Measurements from ENCODE around the gene CCDC85C.

The CCDC85C gene

DNA sequence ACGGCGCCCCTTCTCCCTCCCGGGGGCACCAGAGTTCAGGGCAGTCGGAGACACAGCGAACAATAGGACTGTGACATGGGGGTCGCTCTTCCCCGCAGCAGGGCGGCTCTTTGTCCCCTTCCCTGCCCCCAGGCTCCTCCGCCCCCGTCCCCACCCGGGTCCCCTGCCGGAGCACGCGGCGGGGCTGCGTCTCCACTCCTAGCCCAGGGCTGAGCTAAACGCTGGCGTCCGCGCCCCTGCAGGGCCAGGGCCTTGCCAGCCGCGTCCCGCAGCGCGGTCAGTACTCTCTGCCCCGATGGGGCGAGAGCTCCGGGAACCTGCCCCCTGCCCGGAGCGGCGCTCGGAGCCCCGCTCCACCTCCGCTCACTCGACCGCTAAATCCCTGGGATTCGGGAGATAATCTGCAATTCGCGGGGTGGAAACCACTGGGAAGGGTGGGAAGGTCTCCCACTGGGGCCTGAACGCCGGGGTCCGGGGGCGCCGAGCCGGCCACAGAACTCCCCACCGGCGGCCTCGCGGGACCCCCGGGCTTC is 825 bp upstream of the CCDC85C start:
- no peak for DNase-seq

DNA sequence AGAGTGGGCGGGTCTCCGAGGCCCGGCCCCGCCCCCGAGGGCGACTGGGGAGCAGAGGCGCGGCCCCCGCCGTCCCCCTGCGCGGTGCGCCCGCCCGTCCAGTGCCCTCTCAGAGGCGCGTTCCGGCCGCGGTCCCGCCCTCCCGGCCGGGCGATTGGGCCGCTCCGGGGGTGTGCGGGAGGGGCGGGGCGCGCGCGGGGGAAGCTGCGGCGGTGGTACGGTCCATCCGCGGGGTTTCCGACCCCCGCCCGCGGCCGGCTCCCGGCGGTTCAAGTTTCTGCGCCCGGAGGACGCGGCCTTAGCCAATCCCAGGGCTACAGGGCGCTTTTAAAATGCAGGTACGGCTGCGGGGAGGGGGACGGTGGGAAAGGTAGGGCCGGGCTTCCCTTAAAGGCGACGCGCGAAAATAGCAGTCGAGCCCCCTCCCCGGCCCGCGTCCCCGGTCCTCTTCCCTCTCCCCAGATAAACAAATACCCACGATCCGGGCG is 315 bp upstream of the CCDC85C start:
- peak; percentile 80 to 91 for DNase-seq

DNA sequence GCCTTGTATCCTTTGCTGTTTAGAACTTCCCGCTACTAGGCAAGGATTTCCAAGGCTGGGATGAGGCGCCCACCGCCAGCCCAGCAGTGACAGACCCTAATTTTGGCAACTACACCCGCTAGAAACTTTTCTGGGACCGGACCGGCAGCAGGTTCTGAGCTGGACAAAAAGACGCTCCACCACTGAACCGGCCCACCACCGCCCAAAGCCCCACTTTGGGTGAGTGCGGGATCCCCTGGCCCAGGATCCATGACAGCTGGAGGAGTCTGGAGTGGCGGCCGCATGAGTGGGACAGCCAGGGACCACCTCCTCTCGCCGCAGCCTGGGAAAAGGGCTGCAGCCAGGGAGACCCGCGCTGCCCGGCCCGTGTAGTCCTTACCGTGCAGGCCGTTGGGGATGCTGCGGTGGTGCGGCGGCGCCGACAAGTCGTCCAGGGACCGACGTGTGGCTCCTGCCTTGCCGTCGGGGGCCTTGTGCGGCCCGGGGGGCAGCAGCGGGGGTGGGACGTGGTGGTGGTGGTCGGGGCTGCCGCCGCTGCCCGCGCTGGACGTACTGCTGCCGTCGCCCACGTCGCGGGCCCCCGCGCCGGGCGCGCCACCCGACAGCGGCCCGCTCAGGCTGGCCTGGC is 1.1 kb downstream of the CCDC85C start:
- no peak for DNase-seq

DNA sequence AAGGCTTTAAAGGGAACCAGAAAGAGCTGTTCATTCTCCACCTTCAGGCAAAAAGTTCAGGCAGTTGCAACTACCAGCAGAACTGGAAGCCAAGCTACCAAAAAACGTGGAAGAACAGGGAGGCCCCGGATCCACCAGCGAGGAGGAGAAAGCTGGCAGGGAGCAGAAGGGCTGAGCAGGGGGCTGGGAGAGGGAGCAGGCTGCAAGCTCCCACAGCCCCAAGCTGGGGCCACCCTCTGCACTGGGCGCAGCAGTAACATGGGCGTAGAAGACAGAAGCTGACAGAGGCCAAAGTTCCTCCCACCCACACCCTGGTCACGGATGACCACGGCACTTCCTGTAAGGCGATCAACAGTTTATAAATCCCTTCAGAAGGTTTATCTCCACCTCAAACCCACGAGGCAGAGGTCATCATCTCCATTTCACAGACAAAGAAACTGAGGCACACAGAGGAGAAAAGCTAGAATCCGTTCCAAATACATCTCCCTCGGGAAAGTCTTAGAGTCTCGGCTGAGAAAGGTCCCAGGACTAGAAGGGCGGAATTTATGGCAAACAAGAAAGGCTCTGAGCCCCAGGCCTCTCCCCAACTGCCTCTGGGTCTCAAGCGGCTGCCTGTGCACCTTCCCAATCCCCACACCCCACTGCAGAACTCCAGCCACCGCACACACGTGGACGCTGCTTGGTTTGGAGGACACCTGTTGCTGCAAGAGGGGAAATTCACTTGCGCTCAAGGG is 1.8 kb downstream of the CCDC85C start:
- DNase-seq, result no peak

DNA sequence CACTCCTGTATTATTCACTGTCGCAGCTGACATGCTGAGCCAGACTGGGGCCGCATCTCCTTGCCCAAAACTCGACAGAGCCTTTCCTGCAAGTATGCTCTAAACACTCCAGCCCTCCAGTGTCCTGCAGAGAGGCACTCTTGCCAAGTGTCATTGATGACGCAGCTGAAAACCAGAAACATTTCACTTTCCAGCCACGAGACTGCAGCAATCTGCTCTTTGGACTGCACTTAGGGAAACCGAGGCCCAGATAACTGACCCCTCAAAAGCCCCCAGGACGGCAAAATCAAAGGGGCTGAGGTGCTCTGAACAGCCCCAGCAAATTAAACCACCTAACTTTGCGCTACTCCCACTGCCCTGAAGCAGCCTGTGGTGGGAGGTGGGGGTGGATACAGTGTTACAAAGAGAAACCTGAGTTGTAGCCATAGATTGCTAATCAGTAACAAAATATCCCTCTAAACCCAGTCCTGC is 2.6 kb downstream of the CCDC85C start:
- DNase-seq, result no peak

DNA sequence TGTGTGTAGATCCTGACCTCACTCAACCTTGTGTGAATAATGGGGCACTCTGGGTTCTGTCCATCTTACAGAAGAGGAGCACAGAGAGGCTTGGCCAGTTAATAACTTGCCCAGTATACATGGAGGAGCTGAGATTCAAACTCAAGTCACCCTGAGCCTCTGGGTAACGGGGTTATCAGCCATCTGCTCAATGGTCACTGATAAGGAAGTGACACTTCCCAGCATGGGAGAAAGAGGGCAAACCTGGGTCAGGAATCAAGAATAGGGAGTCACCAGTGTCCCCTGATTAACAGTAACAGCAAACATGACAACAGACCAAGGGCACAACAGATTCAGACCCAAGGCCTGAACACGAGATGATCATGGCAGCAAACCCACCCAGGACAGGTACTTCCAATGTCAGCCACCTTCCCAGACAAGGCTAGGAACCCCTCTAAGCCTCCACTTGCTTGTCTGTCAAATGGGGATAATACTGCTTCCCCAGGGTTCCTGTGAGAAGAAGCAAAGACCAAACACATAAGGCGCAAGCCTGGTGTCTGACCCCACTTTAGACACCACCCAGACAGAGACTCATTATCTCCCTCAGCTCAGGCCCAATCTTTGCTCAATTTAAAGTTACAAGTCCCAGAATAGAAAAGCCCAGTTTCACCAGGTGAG is 3.6 kb downstream of the CCDC85C start:
- DNase-seq, result no peak

DNA sequence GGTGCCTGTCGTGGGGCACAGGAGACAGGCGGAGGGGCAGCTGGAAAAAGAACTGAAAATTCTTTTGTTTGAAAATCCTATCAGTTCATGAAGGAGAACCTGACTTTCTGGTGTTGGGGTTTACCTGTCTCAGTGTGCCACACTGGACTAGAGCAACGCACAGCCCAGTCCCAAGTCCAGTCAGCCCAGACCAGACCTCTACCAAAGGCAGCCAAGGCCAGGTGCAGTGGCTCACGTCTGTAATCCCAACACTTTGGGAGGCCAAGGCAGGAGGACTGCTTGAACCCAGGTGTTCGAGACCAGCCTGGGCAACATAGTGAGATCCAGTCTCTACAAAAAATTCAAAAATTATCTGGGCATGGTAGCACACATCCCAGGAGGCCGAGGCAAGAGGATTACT is 4.6 kb downstream of the CCDC85C start:
- DNase-seq, result no peak

DNA sequence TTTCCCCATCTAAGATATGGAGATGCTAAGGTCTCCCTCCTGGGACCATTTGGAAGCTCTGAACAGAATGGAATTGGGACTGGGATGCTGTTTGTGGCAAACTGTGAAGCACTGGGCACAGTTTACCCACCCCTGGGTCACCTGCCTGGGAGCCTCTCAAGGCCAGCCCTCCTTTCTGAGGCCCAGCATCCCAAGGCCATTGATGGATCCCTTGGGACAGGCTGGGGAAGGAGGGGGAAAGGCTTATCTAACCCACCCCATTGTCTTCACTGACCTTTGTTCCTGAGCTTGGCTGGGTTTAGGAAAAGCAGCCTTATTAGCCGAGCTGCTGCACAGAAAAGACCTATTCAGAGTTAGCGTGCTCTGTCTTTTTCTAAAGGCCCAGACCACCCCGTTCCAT is 5.2 kb downstream of the CCDC85C start:
- no peak for DNase-seq

DNA sequence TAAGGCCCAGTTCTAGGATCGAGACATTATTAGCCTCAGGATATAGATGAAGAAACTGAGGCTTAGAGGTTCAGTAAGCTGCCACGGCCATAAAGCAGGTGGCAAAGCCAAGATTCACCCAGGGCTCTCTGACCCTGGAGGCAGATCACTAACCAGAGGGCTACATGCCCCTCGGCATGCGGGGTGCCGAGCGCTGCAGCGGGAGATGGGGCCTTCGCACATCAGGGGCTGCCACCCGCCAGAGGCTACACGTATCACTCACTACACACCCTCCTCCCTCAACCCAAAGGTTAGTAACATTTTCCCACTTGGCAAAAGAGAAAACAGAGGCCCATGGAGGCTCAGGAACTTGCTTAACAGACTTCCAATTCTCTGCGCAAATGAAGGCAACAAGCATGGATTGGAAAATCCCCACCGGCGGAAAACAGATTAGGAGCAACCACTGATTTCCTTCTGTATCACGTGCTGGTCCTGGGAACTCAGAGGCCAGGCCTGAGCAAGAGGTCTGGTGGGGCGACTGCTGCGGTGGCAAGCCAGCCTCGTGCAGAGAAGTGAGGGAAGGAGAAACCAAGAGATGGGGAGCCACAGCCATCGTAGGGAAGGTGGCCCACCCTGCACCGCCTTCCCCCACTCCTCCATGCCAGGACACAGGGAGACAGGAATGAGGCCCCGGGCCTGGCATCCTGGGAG is 6.0 kb downstream of the CCDC85C start:
- DNase-seq, result no peak

DNA sequence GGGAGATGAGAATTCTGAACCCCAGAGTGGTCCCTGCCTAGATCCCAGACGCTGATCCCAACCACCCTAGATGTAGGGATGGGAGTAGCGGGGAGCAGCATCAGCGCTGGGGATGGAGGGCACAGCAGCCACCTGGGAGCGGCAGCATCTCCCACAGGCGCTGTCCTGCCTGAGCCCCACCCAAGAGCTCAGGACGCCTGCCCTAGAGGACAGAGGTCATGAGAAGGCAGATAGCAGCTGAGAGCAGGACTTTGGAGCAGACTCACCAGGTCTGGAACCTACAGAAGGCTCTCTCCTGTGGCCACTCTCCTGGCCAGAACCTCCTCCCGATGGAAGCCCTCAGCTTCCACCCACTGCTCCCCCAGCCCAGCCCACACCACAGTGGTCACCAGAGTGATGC is 7.2 kb downstream of the CCDC85C start:
- no peak for DNase-seq

DNA sequence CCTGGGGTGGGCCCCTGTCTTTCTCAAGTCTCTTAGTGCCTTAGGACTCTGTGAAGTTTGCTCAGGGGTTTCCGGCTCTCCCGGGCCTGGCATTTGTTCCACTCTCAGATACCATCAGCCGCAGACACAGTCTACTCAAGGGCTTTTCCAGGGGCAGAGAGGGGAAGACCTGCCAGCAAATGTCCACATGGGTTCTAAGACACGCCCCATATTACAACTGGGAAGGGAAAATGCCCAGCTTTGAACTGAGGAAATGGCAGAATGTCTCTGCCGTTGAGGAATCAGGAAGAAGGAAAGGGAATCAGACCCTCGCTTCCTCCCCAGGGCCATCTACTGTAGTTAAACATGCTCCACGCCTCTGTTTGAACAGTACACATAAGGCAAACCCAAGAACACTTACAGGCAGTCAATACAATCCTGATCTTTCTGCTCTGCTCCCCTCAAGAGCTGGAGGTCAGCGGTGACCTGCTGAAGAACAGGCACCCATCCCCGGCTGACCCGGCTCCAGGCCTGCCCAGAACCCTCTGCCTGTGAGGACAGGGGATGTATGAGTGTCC is 7.9 kb downstream of the CCDC85C start:
- DNase-seq, result no peak

DNA sequence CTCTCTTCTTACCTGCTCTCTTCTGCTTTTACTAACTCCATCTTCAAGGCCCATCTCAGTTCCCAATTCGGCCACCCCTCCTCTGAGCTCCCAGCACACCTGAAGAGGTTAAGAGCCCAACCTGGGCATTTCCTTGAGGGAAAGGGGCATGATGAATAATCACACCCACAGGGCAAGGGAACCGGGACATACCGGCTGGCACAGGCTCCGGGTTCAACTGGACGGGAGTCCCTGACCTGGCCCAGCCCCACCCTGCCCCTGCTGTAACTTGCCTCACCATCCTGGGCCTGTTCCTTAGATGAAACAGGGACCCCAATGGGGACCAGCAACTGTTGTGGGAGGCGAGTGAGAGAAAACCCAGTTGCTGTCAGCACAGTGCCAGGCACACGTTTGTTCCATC is 8.5 kb downstream of the CCDC85C start:
- no peak for DNase-seq

DNA sequence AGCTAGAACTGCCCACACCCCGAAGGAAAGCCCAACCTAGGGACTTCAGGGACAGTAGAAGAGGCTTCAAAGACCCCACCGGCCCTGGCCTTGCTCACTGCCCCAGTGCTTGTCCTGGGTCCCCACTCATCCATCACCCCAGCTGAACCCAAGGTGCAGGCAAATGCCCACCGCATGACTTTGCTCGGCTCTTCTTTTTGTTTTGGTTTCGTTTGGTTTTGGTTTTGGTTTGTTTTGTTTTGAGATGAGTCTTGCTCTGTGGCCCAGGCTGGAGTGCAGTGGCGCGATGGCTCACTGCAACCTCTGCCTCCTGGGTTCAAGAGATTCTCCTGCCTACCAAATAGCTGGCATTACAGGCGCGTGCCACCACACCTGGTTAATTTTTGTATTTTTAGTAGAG is 9.0 kb downstream of the CCDC85C start:
- no peak for DNase-seq

DNA sequence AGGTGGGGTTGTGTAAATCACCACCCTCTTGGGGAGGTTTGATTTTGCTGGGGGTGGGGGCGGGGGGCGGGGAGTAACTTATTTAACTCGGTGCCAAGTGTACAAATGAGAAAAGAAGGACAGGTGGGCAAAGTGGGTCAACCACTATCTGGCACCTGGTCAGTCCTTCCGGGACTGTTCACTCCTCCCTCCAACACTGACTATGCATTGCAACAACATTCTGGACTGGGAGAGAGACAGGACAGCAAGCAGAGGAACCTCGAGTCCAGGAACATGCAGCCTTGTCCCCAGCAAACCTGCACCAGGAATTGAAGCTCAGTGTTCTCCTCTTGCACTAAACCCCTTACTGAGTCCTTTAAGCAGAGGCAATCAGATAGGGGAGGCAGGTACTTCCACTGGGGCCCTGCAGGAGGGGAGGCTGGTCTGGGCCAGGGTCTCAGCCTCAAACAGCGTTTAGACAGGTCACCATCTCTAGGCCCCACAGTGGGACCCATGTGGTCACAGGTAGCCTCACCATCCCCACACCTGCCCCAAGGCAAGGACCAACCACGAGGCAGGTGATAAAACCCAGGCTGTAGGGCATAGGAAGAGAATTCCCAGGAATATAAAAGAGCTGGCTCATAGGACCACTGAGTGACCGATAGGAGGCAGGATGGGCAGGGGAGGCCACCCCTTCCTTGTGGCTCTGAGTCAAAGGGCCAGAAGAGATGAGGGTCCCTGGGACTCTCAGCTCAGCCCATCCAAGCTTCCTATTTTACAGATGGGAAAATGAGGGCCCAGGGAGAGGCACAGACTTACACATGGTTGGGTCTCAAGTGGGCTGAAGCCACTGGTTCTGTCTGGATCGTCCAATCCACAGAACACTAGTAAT is 9.8 kb downstream of the CCDC85C start:
- DNase-seq, result no peak

DNA sequence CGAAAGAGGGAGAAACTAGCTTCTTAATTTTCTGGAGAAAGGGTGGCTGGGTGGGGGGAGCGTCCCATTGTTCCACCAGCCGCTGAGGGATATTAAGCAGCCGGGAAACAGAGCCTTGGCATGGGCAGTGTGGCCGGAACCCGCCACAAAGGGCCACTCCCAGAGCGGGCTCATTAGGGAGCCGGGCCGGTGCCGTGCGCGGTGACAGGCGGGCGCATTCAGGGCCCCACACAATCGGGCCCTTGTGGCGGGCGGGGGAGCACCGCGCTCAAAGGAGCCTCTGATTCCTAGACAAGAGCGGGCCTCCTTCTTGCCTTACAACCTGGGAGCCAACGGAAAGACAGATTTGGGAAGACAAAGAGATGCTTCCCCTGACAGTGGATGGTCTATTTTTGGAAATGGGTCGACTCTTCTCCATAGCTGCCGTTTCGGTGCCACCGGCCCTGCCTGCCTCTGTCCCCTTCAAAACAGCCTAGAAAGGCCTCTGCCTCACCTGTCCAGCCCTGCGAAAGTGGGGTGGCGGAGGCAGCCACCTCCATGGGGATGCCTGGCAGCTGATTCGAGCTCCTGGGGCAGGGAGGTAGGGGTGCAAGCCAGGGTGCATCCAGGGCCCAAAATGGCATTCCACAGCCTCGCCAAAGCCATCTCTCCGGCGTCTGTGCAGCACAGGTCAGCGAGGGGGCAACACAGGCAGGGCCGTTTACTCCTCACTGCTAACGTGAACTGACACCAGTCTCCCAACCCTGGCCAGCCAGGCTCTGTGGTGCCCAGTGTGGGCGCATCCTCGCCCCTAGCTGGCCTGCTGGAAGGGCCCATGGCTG is 10.9 kb downstream of the CCDC85C start:
- no peak for DNase-seq

DNA sequence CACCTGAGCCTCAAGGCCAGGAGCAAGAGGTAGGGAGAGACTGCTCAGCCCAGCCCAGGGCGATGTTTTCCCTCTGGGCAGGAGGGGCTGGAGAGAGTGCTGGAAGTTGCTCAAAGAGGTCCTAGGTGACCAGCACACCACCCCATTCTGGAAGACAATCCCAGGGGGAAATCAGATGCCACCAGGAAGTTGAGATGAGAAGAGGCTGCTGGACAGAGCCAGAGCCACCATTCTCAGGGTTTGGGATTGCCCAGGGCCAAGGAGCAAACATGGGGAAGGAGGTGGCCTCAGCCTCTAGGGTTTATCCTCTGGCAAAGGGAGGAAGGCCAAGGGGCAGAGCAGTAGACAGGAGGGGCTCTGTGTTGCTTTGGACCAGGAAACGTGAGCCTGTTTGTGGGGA is 11.6 kb downstream of the CCDC85C start:
- DNase-seq, result no peak

DNA sequence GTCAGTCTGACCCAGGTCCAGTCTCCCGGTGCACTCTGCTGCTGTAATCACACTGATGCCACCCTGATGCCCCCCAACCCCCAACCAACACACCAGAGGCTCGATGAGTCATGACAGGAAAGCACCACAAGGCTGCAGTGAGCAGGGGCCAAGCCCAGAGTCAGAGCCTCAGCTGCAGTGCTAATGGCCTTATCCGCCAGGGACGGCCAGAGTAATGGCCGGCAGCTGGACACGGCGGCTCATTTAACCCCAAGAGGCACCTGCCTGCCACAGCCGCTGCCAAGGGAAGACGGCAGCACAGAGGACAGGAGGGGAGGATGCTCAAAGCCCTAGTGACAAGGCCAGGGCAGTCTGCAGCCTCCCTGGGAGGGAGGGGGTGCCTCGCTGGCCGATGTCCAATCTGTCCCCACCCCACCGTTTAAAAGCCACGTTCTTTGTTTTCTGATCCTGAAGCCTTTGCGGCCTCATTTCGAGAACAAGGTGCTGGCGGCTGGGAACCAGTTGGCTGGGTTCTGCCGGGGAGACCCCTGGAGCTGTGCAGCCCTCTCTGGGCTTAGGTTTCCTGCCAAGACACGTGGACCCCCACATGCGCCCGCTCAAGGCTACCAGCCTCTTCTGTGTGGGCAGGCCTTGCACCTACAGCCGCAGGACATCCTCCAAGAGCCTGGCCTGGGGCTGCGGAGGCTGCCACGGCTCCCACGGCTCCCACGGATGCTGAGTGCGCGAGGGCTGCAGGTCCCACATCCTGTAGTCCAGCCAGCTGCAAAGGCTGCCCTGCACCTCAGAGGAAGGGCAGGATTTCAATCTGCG is 13.1 kb downstream of the CCDC85C start:
- DNase-seq, result peak in 1 of 2 experiments; percentile 20

DNA sequence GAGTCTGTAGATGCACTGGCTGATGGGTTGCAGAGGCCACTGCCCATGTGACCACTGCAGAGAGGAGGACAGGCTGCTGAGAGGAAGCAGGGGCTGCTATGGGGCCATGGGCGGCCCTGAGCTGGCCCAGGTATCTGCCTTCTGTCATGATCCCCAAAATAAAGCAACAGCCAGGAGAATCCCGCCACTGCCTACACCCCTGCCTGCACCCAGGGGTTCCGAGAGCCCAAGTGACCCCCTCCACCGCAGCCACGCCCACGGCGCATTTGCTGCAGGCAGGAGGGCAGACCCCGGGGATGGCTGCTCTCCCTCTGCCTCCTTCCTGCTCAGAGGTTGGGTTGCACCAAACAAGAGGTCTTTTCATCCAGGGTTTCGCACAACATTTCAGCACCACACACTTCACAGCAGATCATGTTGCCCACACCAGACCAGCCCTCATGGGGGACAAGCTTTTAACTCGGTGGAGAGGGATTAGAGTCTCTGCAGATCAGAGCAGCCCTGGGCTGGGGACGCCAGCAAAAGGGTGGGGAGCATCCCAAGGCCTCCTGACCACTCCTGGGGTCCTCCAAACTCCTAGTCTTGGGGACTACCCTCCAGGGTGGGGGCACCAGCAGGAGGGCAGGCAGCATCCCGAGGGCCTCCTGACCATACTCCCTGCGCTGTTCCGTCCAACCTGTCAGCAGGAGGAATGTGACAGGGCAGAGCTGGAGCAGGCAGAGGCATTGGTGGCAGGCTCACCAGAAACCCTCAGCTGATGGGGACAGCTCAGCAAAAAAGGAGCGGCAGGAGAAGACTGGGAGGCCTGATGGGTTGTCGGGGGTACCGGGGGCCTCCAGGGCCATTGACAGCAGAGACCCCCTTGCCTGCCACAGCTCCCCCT is 14.1 kb downstream of the CCDC85C start:
- no peak for DNase-seq

DNA sequence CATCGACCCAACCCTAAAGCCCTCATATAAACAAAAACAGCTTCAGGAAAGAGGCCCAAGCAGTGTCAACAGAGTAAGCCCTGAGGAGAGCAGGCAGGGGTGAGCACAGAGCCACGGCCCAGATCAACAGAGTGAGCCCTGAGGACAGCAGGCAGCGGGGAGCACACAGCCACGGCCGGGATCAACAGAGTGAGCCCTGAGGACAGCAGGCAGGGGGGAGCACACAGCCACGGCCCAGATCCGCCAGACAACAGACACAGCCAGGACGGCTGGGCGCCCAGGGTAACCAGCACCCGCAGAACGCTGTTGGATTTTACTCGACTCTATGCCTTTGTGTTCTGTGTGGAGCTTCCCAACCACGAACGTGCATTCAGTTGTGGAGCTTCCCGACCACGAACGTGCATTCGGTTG is 15.0 kb downstream of the CCDC85C start:
- no peak for DNase-seq
